Kidney epithelial cell (primary cell): ENCODE results near the gene PAQR6. TPM values are rescaled to one million over a fixed set of nuclear protein-coding genes. Genes with fewer than 3 reads are reported as not detected.
A peak's percentile ranks its signal among the peaks of the same experiment; 100 is the strongest.

ENCODE experiments used
- DNase-seq: peaks from one replicate; pipeline ENCODE4 v3.0.0-alpha.2; 2010; ENCODE audit warnings: low read depth
- H3K27me3 ChIP-seq: 2 replicates; pipeline ENCODE4 v1.6.0; 2011; ENCODE audit warnings: low read length; ENCODE audit not compliant: control insufficient read depth, insufficient read depth
- H3K36me3 ChIP-seq: 2 replicates; pipeline ENCODE4 v1.5.1; 2011; ENCODE audit warnings: low read length; ENCODE audit not compliant: control insufficient read depth, insufficient read depth
- H3K4me3 ChIP-seq: 2 replicates; pipeline ENCODE4 v1.5.1; 2011; ENCODE audit warnings: low read depth, mild to moderate bottlenecking, control low read depth, low read length
- CTCF ChIP-seq: IDR thresholded peaks from 2 replicates; pipeline ENCODE4 v1.5.1; 2011; ENCODE audit warnings: mild to moderate bottlenecking, moderate library complexity, low read length, control low read depth, inconsistent platforms; ENCODE audit not compliant: insufficient read depth, poor library complexity, severe bottlenecking
- total RNA-seq: library from RNA; depleted of rRNA; stranded (reverse); fragments of >200 nt; gene quantifications from 2 replicates; pipeline ENCODE4 v1.2.3, GENCODE V29; 2015

PAQR6 gene
- total RNA-seq, 1 donor from 2014 or later: 2.5 TPM

- Histone ChIP-seq H3K4me3 (no peak overlapping the region), H3K27me3 (no peaks in the 10 kb centered on the region), H3K36me3 (peaks cover 1% of the 10 kb centered on the region)
- no peak for TF ChIP-seq CTCF
- no peak for DNase-seq
Measured at GRCh38 chr1:156195853-156196252, 52.0 kb downstream of the PAQR6 start.

- Histone ChIP-seq H3K36me3 (peaks cover 1% of the 10 kb centered on the region), H3K27me3 (no peaks in the 10 kb centered on the region), H3K4me3 (peak overlapping the region; percentile 94)
- no peak for DNase-seq
- TF ChIP-seq CTCF: no peak
Measured at GRCh38 chr1:156194300-156194652, 53.6 kb downstream of the PAQR6 start.

- TF ChIP-seq CTCF: peak; percentile 52
- Histone ChIP-seq H3K4me3 (peak within 1 kb of the TSS; percentile 94), H3K36me3 (peaks cover 1% of the 10 kb centered on the region), H3K27me3 (no peaks in the 10 kb centered on the region)
- peak; percentile 95 for DNase-seq
Measured at GRCh38 chr1:156193488-156194299, 54.2 kb downstream of the PAQR6 start, which contains the start of gene SLC25A44. TSS of gene SLC25A44 (plus strand) at chr1:156194104. CDS start at chr1:156199848, 5,744 bp downstream.

Other genes starting within 250 kb of the PAQR6 start
- gene SSR2, start 227.1 kb downstream of the PAQR6 start, total RNA-seq: 348 and 428 TPM in 2 replicates
- gene UBQLN4, start 194.3 kb downstream of the PAQR6 start, total RNA-seq: 28.2 and 30.5 TPM in 2 replicates
- 96.5 and 108 TPM in 2 replicates for gene LAMTOR2, start 193.3 kb downstream of the PAQR6 start, total RNA-seq
- 30.4 and 46.0 TPM in 2 replicates for gene RAB25, start 186.9 kb downstream of the PAQR6 start, total RNA-seq
- 34.5 and 34.6 TPM in 2 replicates for gene MEX3A, start 165.6 kb downstream of the PAQR6 start, total RNA-seq
- gene LMNA, start 133.3 kb downstream of the PAQR6 start, total RNA-seq: 251 and 280 TPM in 2 replicates
- gene SEMA4A, start 94.5 kb downstream of the PAQR6 start, total RNA-seq: 2.6 and 3.8 TPM in 2 replicates
- gene SLC25A44, start 54.0 kb downstream of the PAQR6 start, total RNA-seq: 14.4 and 18.2 TPM in 2 replicates
- 81.8 and 83.6 TPM in 2 replicates for gene PMF1, start 35.0 kb downstream of the PAQR6 start, total RNA-seq
- gene BGLAP, start 5.9 kb downstream of the PAQR6 start, total RNA-seq: not detected in 2 replicates
- 84.4 and 88.7 TPM in 2 replicates for gene SMG5, start 34.8 kb upstream of the PAQR6 start, total RNA-seq
- 1.9 and 3.0 TPM in 2 replicates for gene TMEM79, start 36.3 kb upstream of the PAQR6 start, total RNA-seq
- gene GLMP, start 47.6 kb upstream of the PAQR6 start, total RNA-seq: 91.5 and 104 TPM in 2 replicates
- gene VHLL, start 51.3 kb upstream of the PAQR6 start, total RNA-seq: not detected in 2 replicates
- 303 and 382 TPM in 2 replicates for gene CCT3, start 90.2 kb upstream of the PAQR6 start, total RNA-seq
- gene TSACC, start 90.5 kb upstream of the PAQR6 start, total RNA-seq: 0.25 TPM in 1 of 2 replicates, not detected in the other
- 0.55 TPM in 1 of 2 replicates, not detected in the other for gene RHBG, start 121.2 kb upstream of the PAQR6 start, total RNA-seq